Mucosa of descending colon (tissue), 3 donors: Measurements from ENCODE around the gene ALOXE3. TPM values are rescaled to one million over a fixed set of nuclear protein-coding genes. Genes with fewer than 3 reads are reported as not detected.

Experiments used
- ATAC-seq: fragments of 200-7000 bp; cut with Tn5 transposase; one replicate; pipeline ENCODE4 v1.9.1; 2020; ENCODE audit warnings: mild to moderate bottlenecking, moderate library complexity
- DNase-seq, 3 donors: peaks; one replicate each; pipeline ENCODE4 v3.0.0-alpha.2; 2020
- H3K36me3 ChIP-seq: fragments of 200-600 bp; one replicate; pipeline ENCODE4 v1.8.0; 2021; ENCODE audit warnings: low read depth, mild to moderate bottlenecking
- H3K4me1 ChIP-seq: fragments of 200-600 bp; one replicate; pipeline ENCODE4 v1.8.0; 2021; ENCODE audit warnings: low read depth, mild to moderate bottlenecking
- H3K4me3 ChIP-seq: fragments of 200-600 bp; one replicate; pipeline ENCODE4 v1.8.0; 2021; ENCODE audit warnings: mild to moderate bottlenecking
- H3K9me3 ChIP-seq: fragments of 200-600 bp; one replicate; pipeline ENCODE4 v1.8.0; 2021; ENCODE audit warnings: mild to moderate bottlenecking
- CTCF ChIP-seq: fragments of 200-600 bp; IDR thresholded peaks from one replicate; pipeline ENCODE4 v1.8.0; 2022; ENCODE audit warnings: antibody characterized with exemption, mild to moderate bottlenecking
- intact Hi-C, 2 donors: fragments of 100-400 bp; cut with DNase I in 1 of 2; cut with micrococcal nuclease in 1 of 2; formaldehyde crosslinking; loops; one replicate each; pipeline versions ENCODE4 v1.11.0 to v1.11.1; 2022; cut with DNase I, micrococcal nuclease
- total RNA-seq, 3 donors: library from RNA; stranded (reverse); fragmentation: NEBNext Ultra II Directional in 2 of 3; extraction: Animal tissue kit (Norgen Biotek cat#: 25700) in 2 of 3; gene quantifications; one replicate each; pipeline versions ENCODE4 v1.2.1 to v1.2.4, GENCODE V29; 2021 to 2023
- donor health status: DM: no; HTN: no; CAD: no; lungs with moderate emphysema.
- donor health status: DM: no; HTN: no; CAD: no.
- donor health status: DM: no; HTN: yes; CAD: no.

ALOXE3 gene
- total RNA-seq, 3 donors from 2014 or later: not detected

- DNase-seq (peak in 1 of 3 donors; percentile 3), ATAC-seq (no peak)
- Histone ChIP-seq H3K4me1 (peaks cover 37% of the 10 kb centered on the region), H3K36me3 (no peaks in the 10 kb centered on the region), H3K9me3 (no peaks in the 10 kb centered on the region), H3K4me3 (no peak overlapping the region)
- TF ChIP-seq CTCF: no peak
- intact Hi-C loops: no loop called here
Observed at GRCh38 chr17:8128125-8128784, 9.9 kb upstream of the ALOXE3 start.

GRCh38 chr17:8126491-8127066, 8.3 kb upstream of the ALOXE3 start:
- no peak for TF ChIP-seq CTCF
- no peaks in the 10 kb centered on the region for H3K9me3 ChIP-seq
- ATAC-seq (peak; percentile 54), DNase-seq (peak; percentile 59 to 71 (median 64))
- peak overlapping the region; percentile 7 for H3K4me3 ChIP-seq
- H3K36me3 ChIP-seq: no peaks in the 10 kb centered on the region
- peaks cover 49% of the 10 kb centered on the region for H3K4me1 ChIP-seq
- intact Hi-C loops: no loop called here

- intact Hi-C loops: no loop called here
- DNase-seq (peak; percentile 42 to 68 (median 63)), ATAC-seq (no peak)
- TF ChIP-seq CTCF: no peak
- no peaks in the 10 kb centered on the region for H3K9me3 ChIP-seq
- H3K36me3 ChIP-seq: no peaks in the 10 kb centered on the region
- H3K4me1 ChIP-seq: peaks cover 54% of the 10 kb centered on the region
- H3K4me3 ChIP-seq: peak overlapping the region; percentile 7
Observed at GRCh38 chr17:8125947-8126490, 7.7 kb upstream of the ALOXE3 start.

- Histone ChIP-seq H3K4me3 (no peak overlapping the region), H3K9me3 (no peaks in the 10 kb centered on the region), H3K36me3 (no peaks in the 10 kb centered on the region), H3K4me1 (peaks cover 61% of the 10 kb centered on the region)
- ATAC-seq (peak; percentile 39), DNase-seq (peak; percentile 80 to 87 (median 86))
- TF ChIP-seq CTCF: no peak
- intact Hi-C loops: no loop called here
Observed at GRCh38 chr17:8125154-8125946, 7.0 kb upstream of the ALOXE3 start.

GRCh38 chr17:8124350-8125153, 6.2 kb upstream of the ALOXE3 start:
- peaks cover 62% of the 10 kb centered on the region for H3K4me1 ChIP-seq
- intact Hi-C loops: no loop called here
- no peak overlapping the region for H3K4me3 ChIP-seq
- DNase-seq (peak in 1 of 3 donors; percentile 27), ATAC-seq (no peak)
- TF ChIP-seq CTCF: no peak
- H3K36me3 ChIP-seq: no peaks in the 10 kb centered on the region
- no peaks in the 10 kb centered on the region for H3K9me3 ChIP-seq
